Measurements from ENCODE around the gene CDADC1.

The CDADC1 gene

GRCh38 chr13:49234741-49235140 lies 13.0 kb upstream of the CDADC1 start:
- no peak for DNase-seq (ENCODE audit: low read depth)

GRCh38 chr13:49235856-49236431 lies 11.8 kb upstream of the CDADC1 start:
- no peak for DNase-seq (ENCODE audit: low read depth)

More at GRCh38 chr13:49234741-49235140, 13.0 kb upstream of the CDADC1 start:
- no peak overlapping the region for H3K4me3 ChIP-seq (ENCODE audit: low read depth, low read length)

GRCh38 chr13:49238621-49239020 lies 9.1 kb upstream of the CDADC1 start:
- no peak overlapping the region for H3K4me3 ChIP-seq (ENCODE audit: low read depth, low read length)
- no peak for DNase-seq (ENCODE audit: low read depth)

More at GRCh38 chr13:49235856-49236431, 11.8 kb upstream of the CDADC1 start:
- no peak overlapping the region for H3K4me3 ChIP-seq (ENCODE audit: low read depth, low read length)

GRCh38 chr13:49240017-49240416 lies 7.7 kb upstream of the CDADC1 start:
- no peak overlapping the region for H3K4me3 ChIP-seq (ENCODE audit: low read depth, low read length)
- DNase-seq (ENCODE audit: low read depth) = no peak

- no peak overlapping the region for H3K4me3 ChIP-seq (ENCODE audit: low read depth, low read length)
- no peak for DNase-seq (ENCODE audit: low read depth)
Observed at GRCh38 chr13:49241296-49241695, 6.4 kb upstream of the CDADC1 start.

GRCh38 chr13:49245101-49245500 lies 2.6 kb upstream of the CDADC1 start:
- DNase-seq (ENCODE audit: low read depth) = no peak
- H3K4me3 ChIP-seq (ENCODE audit: low read depth, low read length) = no peak overlapping the region

GRCh38 chr13:49246850-49247642 lies 679 bp upstream of the CDADC1 start:
- DNase-seq (ENCODE audit: low read depth) = no peak

GRCh38 chr13:49248622-49249002 lies 887 bp downstream of the CDADC1 start:
- H3K4me3 ChIP-seq (ENCODE audit: low read depth, low read length) = peak overlapping the region; percentile 94
- no peak for DNase-seq (ENCODE audit: low read depth)

More at GRCh38 chr13:49246850-49247642, 679 bp upstream of the CDADC1 start:
- peak overlapping the region; percentile 94 for H3K4me3 ChIP-seq (ENCODE audit: low read depth, low read length)

- DNase-seq (ENCODE audit: low read depth) = no peak
- H3K4me3 ChIP-seq (ENCODE audit: low read depth, low read length) = no peak overlapping the region
Observed at GRCh38 chr13:49251326-49251725, 3.6 kb downstream of the CDADC1 start.

- no peak for DNase-seq (ENCODE audit: low read depth)
- H3K4me3 ChIP-seq (ENCODE audit: low read depth, low read length) = no peak overlapping the region
Observed at GRCh38 chr13:49253310-49253709, 5.6 kb downstream of the CDADC1 start.

- DNase-seq (ENCODE audit: low read depth) = no peak
- no peak overlapping the region for H3K4me3 ChIP-seq (ENCODE audit: low read depth, low read length)
Observed at GRCh38 chr13:49254007-49254406, 6.3 kb downstream of the CDADC1 start.

GRCh38 chr13:49256841-49257240 lies 9.1 kb downstream of the CDADC1 start:
- H3K4me3 ChIP-seq (ENCODE audit: low read depth, low read length) = no peak overlapping the region
- DNase-seq (ENCODE audit: low read depth) = peak; percentile 73

GRCh38 chr13:49258089-49258796 lies 10.5 kb downstream of the CDADC1 start:
- no peak overlapping the region for H3K4me3 ChIP-seq (ENCODE audit: low read depth, low read length)
- no peak for DNase-seq (ENCODE audit: low read depth)

- H3K4me3 ChIP-seq (ENCODE audit: low read depth, low read length) = no peak overlapping the region
- no peak for DNase-seq (ENCODE audit: low read depth)
Observed at GRCh38 chr13:49259586-49259985, 11.9 kb downstream of the CDADC1 start.

- H3K4me3 ChIP-seq (ENCODE audit: low read depth, low read length) = no peak overlapping the region
Observed at GRCh38 chr13:49262634-49263033, 14.9 kb downstream of the CDADC1 start.

GRCh38 chr13:49265822-49266221 lies 18.1 kb downstream of the CDADC1 start:
- DNase-seq (ENCODE audit: low read depth) = peak; percentile 28
- no peak overlapping the region for H3K4me3 ChIP-seq (ENCODE audit: low read depth, low read length)

More at GRCh38 chr13:49262634-49263033, 14.9 kb downstream of the CDADC1 start:
- no peak for DNase-seq (ENCODE audit: low read depth)

GRCh38 chr13:49271264-49271663 lies 23.5 kb downstream of the CDADC1 start:
- no peak overlapping the region for H3K4me3 ChIP-seq (ENCODE audit: low read depth, low read length)
- DNase-seq (ENCODE audit: low read depth) = no peak

GRCh38 chr13:49272296-49272695 lies 24.6 kb downstream of the CDADC1 start:
- DNase-seq (ENCODE audit: low read depth) = no peak
- H3K4me3 ChIP-seq (ENCODE audit: low read depth, low read length) = no peak overlapping the region

- no peak overlapping the region for H3K4me3 ChIP-seq (ENCODE audit: low read depth, low read length)
- no peak for DNase-seq (ENCODE audit: low read depth)
Observed at GRCh38 chr13:49278211-49278610, 30.5 kb downstream of the CDADC1 start.

- no peak overlapping the region for H3K4me3 ChIP-seq (ENCODE audit: low read depth, low read length)
- DNase-seq (ENCODE audit: low read depth) = no peak
Observed at GRCh38 chr13:49279112-49279511, 31.4 kb downstream of the CDADC1 start.
